HG02884 (cell line): ENCODE data around the gene KRTAP2-4.
"Not testable (repeated sequence)": the region's sequence is repeated elsewhere in the genome, so short reads cannot be mapped to it uniquely, and the experiment has no call there.

ENCODE experiments used
- ATAC-seq: cut with Tn5 transposase; IDR thresholded peaks from one replicate; pipeline ENCODE4 v1.9.1; 2021; ENCODE audit warnings: mild to moderate bottlenecking, moderate library complexity; ENCODE audit not compliant: unreplicated experiment

Gene KRTAP2-4

GRCh38 chr17:41073676-41074075 lies 8.0 kb upstream of the KRTAP2-4 start:
- no peak for ATAC-seq

- ATAC-seq: no peak
These were observed 6.1 kb upstream of the KRTAP2-4 start for GRCh38 chr17:41071606-41072360.

GRCh38 chr17:41069031-41069430 lies 3.4 kb upstream of the KRTAP2-4 start:
- no peak for ATAC-seq

GRCh38 chr17:41067281-41067680 lies 1.6 kb upstream of the KRTAP2-4 start:
- ATAC-seq: no peak

- ATAC-seq: not testable (repeated sequence)
These were observed 526 bp downstream of the KRTAP2-4 start for GRCh38 chr17:41065016-41065689.

GRCh38 chr17:41064301-41064700 lies 1.4 kb downstream of the KRTAP2-4 start:
- no peak for ATAC-seq

GRCh38 chr17:41063449-41063848 lies 2.2 kb downstream of the KRTAP2-4 start:
- no peak for ATAC-seq

GRCh38 chr17:41061964-41062363 lies 3.7 kb downstream of the KRTAP2-4 start:
- ATAC-seq: no peak

GRCh38 chr17:41060052-41060604 lies 5.6 kb downstream of the KRTAP2-4 start, which contains the start of gene KRTAP2-3:
Gene KRTAP2-3 (minus strand): TSS chr17:41060114. CDS start chr17:41060050, 64 bp downstream.
- no peak for ATAC-seq

GRCh38 chr17:41059276-41060051 lies 6.2 kb downstream of the KRTAP2-4 start:
- not testable (repeated sequence) for ATAC-seq

- ATAC-seq: no peak
These were observed 6.9 kb downstream of the KRTAP2-4 start for GRCh38 chr17:41058741-41059140.

GRCh38 chr17:41057547-41057946 lies 8.1 kb downstream of the KRTAP2-4 start:
- ATAC-seq: no peak

- not testable (repeated sequence) for ATAC-seq
These were observed 10.5 kb downstream of the KRTAP2-4 start, which contains the start of gene KRTAP2-2 for GRCh38 chr17:41055130-41055529. Gene KRTAP2-2 (minus strand): TSS chr17:41055230. CDS start chr17:41055211, 19 bp downstream.

- not testable (repeated sequence) for ATAC-seq
These were observed 11.1 kb downstream of the KRTAP2-4 start for GRCh38 chr17:41054556-41054955.

GRCh38 chr17:41054025-41054424 lies 11.7 kb downstream of the KRTAP2-4 start:
- ATAC-seq: no peak

- no peak for ATAC-seq
These were observed 13.1 kb downstream of the KRTAP2-4 start for GRCh38 chr17:41052566-41052965.

GRCh38 chr17:41049110-41049509 lies 16.6 kb downstream of the KRTAP2-4 start:
- ATAC-seq: no peak

- ATAC-seq: no peak
These were observed 17.2 kb downstream of the KRTAP2-4 start for GRCh38 chr17:41048441-41048840.

GRCh38 chr17:41046735-41047465 lies 18.8 kb downstream of the KRTAP2-4 start, which contains the start of gene KRTAP2-1:
Gene KRTAP2-1 (minus strand): TSS chr17:41047316. CDS start chr17:41047267, 49 bp downstream.
- not testable (repeated sequence) for ATAC-seq

GRCh38 chr17:41042953-41043352 lies 22.7 kb downstream of the KRTAP2-4 start:
- ATAC-seq: no peak
